Lung (tissue), 16 donors: ENCODE measurements around the gene TGM2. TPM values are rescaled to one million over a fixed set of nuclear protein-coding genes. Genes with fewer than 3 reads are reported as not detected.

Source experiments
- ATAC-seq: fragments of 200-7000 bp; cut with Tn5 transposase; one replicate; pipeline ENCODE4 v1.9.1; 2020; ENCODE audit warnings: moderate number of reproducible peaks; ENCODE audit not compliant: insufficient read depth, low FRiP score
- DNase-seq, 3 donors: peaks; one replicate each; pipeline ENCODE4 v3.0.0-alpha.2; 2013 to 2017
- H3K27ac ChIP-seq, 2 donors: one replicate each; pipeline ENCODE4 v1.5.1; 2013; ENCODE audit warnings: mild to moderate bottlenecking in 2 of 2, moderate library complexity in 2 of 2, control low read depth in 1 of 2, inconsistent platforms in 1 of 2, low read depth in 1 of 2, low read length in 1 of 2
- H3K27me3 ChIP-seq, 3 donors: one replicate each; pipeline ENCODE4 v1.5.1; 2013; ENCODE audit warnings: low read length in 2 of 3; ENCODE audit not compliant: control insufficient read depth in 3 of 3, insufficient read depth in 3 of 3
- H3K36me3 ChIP-seq, 4 donors: one replicate each; pipeline ENCODE4 v1.5.1; 2013; ENCODE audit warnings: low read length in 4 of 4, mild to moderate bottlenecking in 1 of 4, moderate library complexity in 1 of 4; ENCODE audit not compliant: control insufficient read depth in 4 of 4, insufficient read depth in 4 of 4
- H3K4me1 ChIP-seq, 5 donors: one replicate each; pipeline ENCODE4 v1.5.1; 2013; ENCODE audit warnings: low read length in 5 of 5, mild to moderate bottlenecking in 2 of 5, moderate library complexity in 1 of 5; ENCODE audit not compliant: control insufficient read depth in 5 of 5, insufficient read depth in 5 of 5
- H3K4me3 ChIP-seq: one replicate; pipeline ENCODE4 v1.5.1; 2013; ENCODE audit warnings: mild to moderate bottlenecking, control low read depth, moderate library complexity
- H3K9ac ChIP-seq, 2 donors: one replicate each; pipeline ENCODE4 v1.5.1; 2013; ENCODE audit warnings: low read length in 2 of 2, control low read depth in 1 of 2; ENCODE audit not compliant: insufficient read depth in 1 of 2
- H3K9me3 ChIP-seq, 4 donors: one replicate each; pipeline ENCODE4 v1.5.1; 2013; ENCODE audit warnings: low read length in 3 of 4, mild to moderate bottlenecking in 1 of 4, moderate library complexity in 1 of 4; ENCODE audit not compliant: control insufficient read depth in 4 of 4, insufficient read depth in 3 of 4
- CTCF ChIP-seq: IDR thresholded peaks from 2 replicates; pipeline ENCODE4 v1.5.1; 2012; ENCODE audit warnings: mild to moderate bottlenecking; ENCODE audit errors: control extremely low read depth, extremely low read depth
- WGBS, 2 donors: extraction: QIAGEN DNeasy Blood & Tissue Kit; methylation state at CpG; one replicate each; pipeline ENCODE4 v1.1.7; 2013; 5-methylcytosine and 5-hydroxymethylcytosine counted together
- long read RNA-seq, 5 donors: transcript quantifications; one replicate each; lab custom pipeline, GENCODE V29; 2026
- polyA plus RNA-seq, 2 donors: library from polyadenylated mRNA; stranded (reverse); fragments of 200-250 nt; gene quantifications; one replicate each; pipeline ENCODE4 v1.2.1, GENCODE V29; 2013
- total RNA-seq, 2 donors: library from RNA; depleted of rRNA in 1 of 2; stranded (reverse); fragments of >200 nt in 1 of 2; gene quantifications; one replicate each; pipeline ENCODE4 v1.2.1, GENCODE V29; 2014 to 2021
- donor health status: control.
- donor health status: control.
- donor health status: Bipolar disorder and iron deficiency.
- donor health status: healthy.
- donor health status: DM: yes; HTN: yes; CAD: no.

The TGM2 gene
- 100 to 1,000 TPM; 194 to 476 TPM for total RNA-seq
- polyA plus RNA-seq: 100 to 1,000 TPM in 1 of 2 donors, 10 to 100 TPM in 1; 85.0 to 457 TPM
- long read RNA-seq, donor 1, full-length matches to known transcripts: 12 of 21 reads
- long read RNA-seq, donor 1, partial matches to known transcripts: 9 of 21 reads
- long read RNA-seq, donor 1, other reads (novel, unspliced or antisense): 0 of 21 reads
- long read RNA-seq, donor 2, full-length matches to known transcripts: 7 of 16 reads
- long read RNA-seq, donor 2, partial matches to known transcripts: 9 of 16 reads
- long read RNA-seq, donor 2, other reads (novel, unspliced or antisense): 0 of 16 reads
- long read RNA-seq, donor 3, full-length matches to known transcripts: 10 of 61 reads
- long read RNA-seq, donor 3, partial matches to known transcripts: 51 of 61 reads
- long read RNA-seq, donor 3, other reads (novel, unspliced or antisense): 0 of 61 reads
- long read RNA-seq, donor 4, full-length matches to known transcripts: 5 of 20 reads
- long read RNA-seq, donor 4, partial matches to known transcripts: 15 of 20 reads
- long read RNA-seq, donor 4, other reads (novel, unspliced or antisense): 0 of 20 reads
- long read RNA-seq, donor 5, full-length matches to known transcripts: 14 of 44 reads
- long read RNA-seq, donor 5, partial matches to known transcripts: 30 of 44 reads
- long read RNA-seq, donor 5, other reads (novel, unspliced or antisense): 0 of 44 reads

GRCh38 chr20:38165089-38165965 is at the start of gene TGM2:
Gene TGM2 (minus strand): TSS chr20:38165270. CDS start chr20:38165198, 72 bp downstream.
- H3K9me3 ChIP-seq: no peaks in the 10 kb centered on the region
- ATAC-seq (peak; percentile 85), DNase-seq (peak; percentile 80 to 85 (median 83))
- H3K9ac ChIP-seq: peak within 1 kb of the TSS; percentile 49 to 78
- TF ChIP-seq CTCF: peak; percentile 59
- 12 to 19% methylated on average over 32 to 46 of the region's 46 CpGs for WGBS, 2 donors
- no peaks in the 10 kb centered on the region for H3K27me3 ChIP-seq
- peaks cover 0 to 8% (median under 1%) of the 10 kb centered on the region in 4 donors for H3K36me3 ChIP-seq
- H3K4me1 ChIP-seq: peaks cover 0 to 41% (median 13%) of the 10 kb centered on the region in 5 donors
- peak within 1 kb of the TSS; percentile 89 to 90 for H3K27ac ChIP-seq
- peak within 1 kb of the TSS; percentile 70 for H3K4me3 ChIP-seq

DNA sequence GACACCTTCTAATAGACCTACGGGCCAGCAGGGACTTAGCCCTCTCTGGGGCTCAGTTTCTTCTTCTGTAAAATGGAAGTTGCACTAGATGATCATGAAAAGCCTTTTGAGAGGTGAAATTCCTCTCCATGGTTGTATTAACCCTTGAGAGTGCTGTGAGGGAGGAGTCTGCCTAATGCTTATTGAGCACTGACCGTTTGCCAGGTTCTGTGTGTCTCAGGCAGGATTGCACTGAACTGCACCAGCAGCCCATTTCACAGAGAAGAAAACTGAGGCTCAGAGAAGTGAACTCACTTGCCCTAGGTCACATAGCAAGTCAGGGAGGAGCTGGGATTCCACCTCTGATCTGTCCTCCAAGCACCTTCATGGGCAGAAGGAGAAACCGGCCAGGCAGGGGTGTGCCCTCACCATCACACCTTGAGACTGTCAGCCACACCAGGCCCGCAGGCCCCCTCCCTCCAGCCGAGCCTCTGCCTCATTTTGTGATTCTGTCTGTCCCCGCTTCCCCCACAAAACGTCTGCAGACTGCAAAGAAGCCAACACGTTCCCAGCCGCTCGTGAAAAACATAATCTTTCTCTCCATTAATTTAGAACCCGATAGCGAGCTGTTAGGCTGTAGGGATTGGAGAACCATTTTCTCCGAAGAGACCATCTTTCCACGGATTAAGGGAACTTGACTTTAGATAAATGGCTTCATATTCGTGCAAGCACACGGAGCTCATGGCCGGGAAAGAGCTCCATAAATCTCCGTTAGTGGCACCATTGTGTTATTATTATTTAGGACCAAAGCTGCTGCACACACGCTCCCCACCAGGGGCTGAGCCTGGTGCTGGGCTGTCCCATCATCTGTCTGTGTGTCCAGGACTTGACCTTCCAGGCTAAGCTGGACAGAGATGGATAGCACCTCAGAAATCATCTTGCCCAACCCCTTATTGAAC is 49.5 kb upstream of the TGM2 start:
- WGBS, 2 donors: 73 to 75% methylated on average over 19 of the region's 19 CpGs
- Histone ChIP-seq H3K4me3 (no peak overlapping the region), H3K36me3 (no peaks in the 10 kb centered on the region), H3K9me3 (no peaks in the 10 kb centered on the region), H3K4me1 (peaks cover 0 to 12% (median 0%) of the 10 kb centered on the region in 5 donors), H3K9ac (no peak overlapping the region), H3K27me3 (no peaks in the 10 kb centered on the region), H3K27ac (no peak overlapping the region)
- no peak for TF ChIP-seq CTCF
- ATAC-seq (no peak), DNase-seq (no peak)

DNA sequence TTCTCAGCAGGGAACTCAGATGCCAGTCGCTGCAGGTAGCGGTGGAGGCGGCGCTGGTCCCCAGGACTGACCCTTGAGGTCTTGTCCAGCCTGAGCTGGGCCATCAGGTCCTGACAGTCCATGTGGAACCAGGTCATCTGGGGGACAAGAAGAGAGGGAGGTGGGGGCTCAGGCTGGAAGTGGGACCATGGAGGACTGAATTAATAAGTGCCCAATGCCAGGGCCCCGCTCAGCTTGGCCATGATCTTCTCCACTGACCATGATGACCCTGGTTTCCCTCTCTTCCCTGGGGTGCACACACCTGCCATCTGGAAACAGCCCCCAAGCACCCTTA is 48.5 kb upstream of the TGM2 start:
- Histone ChIP-seq H3K4me1 (peaks cover 0 to 13% (median 4%) of the 10 kb centered on the region in 5 donors), H3K9ac (no peak overlapping the region), H3K27me3 (no peaks in the 10 kb centered on the region), H3K4me3 (no peak overlapping the region), H3K36me3 (no peaks in the 10 kb centered on the region), H3K27ac (no peak overlapping the region), H3K9me3 (no peaks in the 10 kb centered on the region)
- DNase-seq: no peak
- ATAC-seq: no peak
- no peak for TF ChIP-seq CTCF
- WGBS, 2 donors: 94 to 99% methylated on average over 4 to 5 of the region's 5 CpGs
